ENCODE data around the gene PLCZ1. TPM values are rescaled to one million over a fixed set of nuclear protein-coding genes. Genes with fewer than 3 reads are reported as not detected.

PLCZ1 gene
- total RNA-seq, 2 donors from 2014 or later, result not detected

DNA sequence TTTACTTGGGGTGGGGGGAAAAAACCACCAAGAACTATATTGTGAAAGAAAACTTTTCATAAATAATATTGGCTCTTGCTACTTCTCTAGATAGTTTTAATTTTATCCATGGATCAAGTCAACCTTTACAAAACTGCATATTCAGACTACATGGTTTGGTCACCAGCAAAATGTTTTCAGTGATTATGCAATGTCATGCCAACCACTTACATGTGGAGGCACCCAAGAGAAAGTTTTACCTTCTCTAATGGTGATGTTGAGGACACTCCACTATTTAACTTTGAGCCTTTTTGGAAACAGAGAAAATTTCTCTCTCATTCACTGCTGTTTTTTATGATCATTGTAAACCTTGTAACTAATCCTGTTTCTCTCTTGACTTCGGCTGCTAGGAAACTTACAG, 21.6 kb downstream of the PLCZ1 start:
- H3K9me3 ChIP-seq (ENCODE audit: control insufficient read depth, low read length), result no peaks in the 10 kb centered on the region
- no peaks in the 10 kb centered on the region for H3K36me3 ChIP-seq (ENCODE audit: control insufficient read depth, insufficient read depth, low read length)
- peaks cover 5% of the 10 kb centered on the region for H3K4me1 Mint-ChIP-seq
- H3K4me3 Mint-ChIP-seq, result no peak overlapping the region
- no peaks in the 10 kb centered on the region for H3K4me1 ChIP-seq (ENCODE audit: control insufficient read depth, insufficient read depth, low read length)
- no peak overlapping the region for H3K27ac ChIP-seq (ENCODE audit: low read depth, low read length)
- no peaks in the 10 kb centered on the region for H3K27me3 ChIP-seq (ENCODE audit: control insufficient read depth, insufficient read depth, low read length, poor library complexity, severe bottlenecking)
- 100% methylated on average over 1 of the region's 1 CpG for WGBS, 2 experiments (ENCODE audit: insufficient coverage in 1 of 2, insufficient read length in 1 of 2)
- TF ChIP-seq, protein P1, sequence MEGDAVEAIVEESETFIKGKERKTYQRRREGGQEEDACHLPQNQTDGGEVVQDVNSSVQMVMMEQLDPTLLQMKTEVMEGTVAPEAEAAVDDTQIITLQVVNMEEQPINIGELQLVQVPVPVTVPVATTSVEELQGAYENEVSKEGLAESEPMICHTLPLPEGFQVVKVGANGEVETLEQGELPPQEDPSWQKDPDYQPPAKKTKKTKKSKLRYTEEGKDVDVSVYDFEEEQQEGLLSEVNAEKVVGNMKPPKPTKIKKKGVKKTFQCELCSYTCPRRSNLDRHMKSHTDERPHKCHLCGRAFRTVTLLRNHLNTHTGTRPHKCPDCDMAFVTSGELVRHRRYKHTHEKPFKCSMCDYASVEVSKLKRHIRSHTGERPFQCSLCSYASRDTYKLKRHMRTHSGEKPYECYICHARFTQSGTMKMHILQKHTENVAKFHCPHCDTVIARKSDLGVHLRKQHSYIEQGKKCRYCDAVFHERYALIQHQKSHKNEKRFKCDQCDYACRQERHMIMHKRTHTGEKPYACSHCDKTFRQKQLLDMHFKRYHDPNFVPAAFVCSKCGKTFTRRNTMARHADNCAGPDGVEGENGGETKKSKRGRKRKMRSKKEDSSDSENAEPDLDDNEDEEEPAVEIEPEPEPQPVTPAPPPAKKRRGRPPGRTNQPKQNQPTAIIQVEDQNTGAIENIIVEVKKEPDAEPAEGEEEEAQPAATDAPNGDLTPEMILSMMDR (conservative IDR thresholded peaks at IDR 0.05), result peak; percentile 52
- no peaks in the 10 kb centered on the region for H3K36me3 Mint-ChIP-seq (ENCODE audit: low read depth)
- no peak overlapping the region for H3K27ac Mint-ChIP-seq
- DNase-seq, result no peak
- peaks cover 3% of the 10 kb centered on the region for H3K9me3 Mint-ChIP-seq
- no peak overlapping the region for H3K9ac ChIP-seq (ENCODE audit: extremely low read depth, low read length, poor library complexity, severe bottlenecking)
- H3K27me3 Mint-ChIP-seq (ENCODE audit: insufficient read depth), result no peaks in the 10 kb centered on the region
- H3K4me3 ChIP-seq (ENCODE audit: low read length), result no peak overlapping the region

DNA sequence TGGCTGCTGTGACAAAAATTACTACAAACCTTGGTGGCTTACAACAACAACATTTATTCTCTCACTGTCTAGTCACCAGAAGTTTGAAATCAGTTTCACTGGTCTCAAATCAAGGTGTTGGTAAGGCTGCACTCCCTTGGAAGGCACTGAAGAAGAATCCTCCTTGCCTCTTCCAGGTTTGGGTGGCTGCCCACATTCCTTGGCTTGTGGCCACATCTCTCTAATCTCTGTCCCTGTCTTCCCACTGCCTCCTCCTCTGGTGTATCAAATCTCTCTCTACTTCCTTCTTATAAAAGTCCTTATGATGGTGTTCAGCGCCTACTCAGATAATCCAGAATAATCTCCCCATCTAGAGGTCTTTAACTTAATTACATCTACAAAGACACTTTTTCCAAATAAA, 31.0 kb downstream of the PLCZ1 start:
- Mint-ChIP-seq H3K27me3 (ENCODE audit: insufficient read depth) (no peaks in the 10 kb centered on the region), H3K36me3 (ENCODE audit: low read depth) (peaks cover 5% of the 10 kb centered on the region), H3K27ac (no peak overlapping the region), H3K4me1 (peaks cover 13% of the 10 kb centered on the region), H3K9me3 (peaks cover 21% of the 10 kb centered on the region), H3K4me3 (no peak overlapping the region)
- Histone ChIP-seq H3K4me3 (ENCODE audit: low read length) (no peak overlapping the region), H3K9ac (ENCODE audit: extremely low read depth, low read length, poor library complexity, severe bottlenecking) (no peak overlapping the region), H3K27me3 (ENCODE audit: control insufficient read depth, insufficient read depth, low read length, poor library complexity, severe bottlenecking) (no peaks in the 10 kb centered on the region), H3K9me3 (ENCODE audit: control insufficient read depth, low read length) (peaks cover 29% of the 10 kb centered on the region), H3K4me1 (ENCODE audit: control insufficient read depth, insufficient read depth, low read length) (peaks cover 2% of the 10 kb centered on the region), H3K36me3 (ENCODE audit: control insufficient read depth, insufficient read depth, low read length) (no peaks in the 10 kb centered on the region), H3K27ac (ENCODE audit: low read depth, low read length) (no peak overlapping the region)
- DNase-seq, result no peak
- TF ChIP-seq, protein P1 (conservative IDR thresholded peaks at IDR 0.05), result no peak
- 91 to 100% methylated on average over 1 of the region's 1 CpG for WGBS, 2 experiments (ENCODE audit: insufficient coverage in 1 of 2, insufficient read length in 1 of 2)

DNA sequence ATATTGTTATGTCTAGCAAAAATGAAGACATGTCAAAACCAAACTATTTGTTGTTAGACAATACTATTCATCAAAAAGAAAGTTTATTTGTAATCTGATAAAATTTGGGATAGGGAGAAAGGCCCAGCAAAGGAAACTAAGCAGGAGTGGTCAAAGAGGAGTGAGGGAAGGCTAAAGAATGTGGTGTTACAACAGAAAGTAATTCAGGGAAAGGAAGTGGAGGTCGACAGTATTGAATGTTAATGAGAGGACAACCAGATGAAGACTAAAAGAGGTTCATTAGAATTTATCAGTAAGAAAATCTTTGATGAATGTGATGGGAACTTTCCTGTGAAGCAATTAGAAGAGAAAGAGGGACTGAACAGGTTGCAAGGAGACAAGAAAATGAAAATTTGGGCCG, 33.9 kb downstream of the PLCZ1 start:
- Histone ChIP-seq H3K27ac (ENCODE audit: low read depth, low read length) (no peak overlapping the region), H3K27me3 (ENCODE audit: control insufficient read depth, insufficient read depth, low read length, poor library complexity, severe bottlenecking) (no peaks in the 10 kb centered on the region), H3K9me3 (ENCODE audit: control insufficient read depth, low read length) (peaks cover 13% of the 10 kb centered on the region), H3K4me3 (ENCODE audit: low read length) (no peak overlapping the region), H3K36me3 (ENCODE audit: control insufficient read depth, insufficient read depth, low read length) (no peaks in the 10 kb centered on the region), H3K9ac (ENCODE audit: extremely low read depth, low read length, poor library complexity, severe bottlenecking) (no peak overlapping the region), H3K4me1 (ENCODE audit: control insufficient read depth, insufficient read depth, low read length) (peaks cover 3% of the 10 kb centered on the region)
- Mint-ChIP-seq H3K36me3 (ENCODE audit: low read depth) (peaks cover 5% of the 10 kb centered on the region), H3K27me3 (ENCODE audit: insufficient read depth) (no peaks in the 10 kb centered on the region), H3K4me3 (no peak overlapping the region), H3K4me1 (peaks cover 19% of the 10 kb centered on the region), H3K9me3 (peaks cover 12% of the 10 kb centered on the region), H3K27ac (no peak overlapping the region)
- no peak for DNase-seq
- 58 to 84% methylated on average over 2 of the region's 2 CpGs for WGBS, 2 experiments (ENCODE audit: insufficient coverage in 1 of 2, insufficient read length in 1 of 2)
- TF ChIP-seq, protein P1 (conservative IDR thresholded peaks at IDR 0.05), result no peak

Measured in endodermal cell (in vitro differentiated cells).